HAP-1 (cell line): ENCODE data around the gene DLG4.

Experiments used
- DNase-seq, 2 experiments: peaks; one replicate each; pipeline ENCODE4 v3.0.0-alpha.2; 2016 to 2020; ENCODE audit warnings: low spot score in 2 of 2
- H3K27me3 ChIP-seq: fragments of 250-450 bp; sonication (Bioruptor Pico); 2 replicates; pipeline ENCODE4 v1.5.1; 2020; ENCODE audit warnings: low read depth, mild to moderate bottlenecking, moderate library complexity
- H3K36me3 ChIP-seq: fragments of 250-450 bp; sonication (Bioruptor Pico); replicated peaks from 2 replicates; pipeline ENCODE4 v1.5.1; 2020; ENCODE audit warnings: mild to moderate bottlenecking
- H3K4me1 ChIP-seq: fragments of 250-450 bp; sonication (Bioruptor Pico); 2 replicates; pipeline ENCODE4 v1.5.1; 2020; ENCODE audit warnings: mild to moderate bottlenecking
- H3K4me3 ChIP-seq: fragments of 250-450 bp; sonication (Bioruptor Pico); 2 replicates; pipeline ENCODE4 v1.5.1; 2020; ENCODE audit warnings: mild to moderate bottlenecking, moderate library complexity
- H3K9me3 ChIP-seq: fragments of 250-450 bp; sonication (Bioruptor Pico); 2 replicates; pipeline ENCODE4 v1.5.1; 2020; ENCODE audit warnings: mild to moderate bottlenecking, moderate library complexity
- in situ Hi-C: fragments of 300-500 bp; cut with MboI; formaldehyde crosslinking; loops from 3 replicates; pipeline ENCODE4 v1.14.3; 2020; ENCODE audit warnings: low sequenced_read_pairs, inconsistent platforms, mixed read lengths

Gene DLG4

DNA sequence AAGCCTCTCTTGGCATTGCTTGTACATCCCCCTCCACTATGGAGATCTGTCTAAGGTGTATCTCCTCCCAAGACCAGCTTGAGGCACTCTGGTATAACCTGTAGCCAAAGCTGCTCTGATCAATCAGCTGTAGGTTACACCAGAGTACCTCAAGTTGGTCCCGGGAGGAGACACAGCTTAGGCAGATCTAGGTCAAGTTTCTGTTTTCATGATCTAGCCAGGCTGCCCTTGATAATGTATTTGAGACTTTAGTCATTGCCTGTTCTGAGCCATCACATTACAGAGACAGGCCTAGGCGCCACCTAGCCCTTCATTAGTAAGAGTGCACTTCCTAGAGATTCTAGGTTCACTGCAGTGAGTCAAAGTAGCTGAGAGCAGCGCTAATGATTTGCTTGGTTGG is 71.9 kb downstream of the DLG4 start:
- DNase-seq, result no peak
- in situ Hi-C loops, result loop anchor here (25.0 kb wide), 1 partner anchor 235 kb away; no protein-coding TSS in a partner anchor
- peaks cover under 1% of the 10 kb centered on the region; the same call in 1 of the 2 replicates for H3K27me3 ChIP-seq
- no peak overlapping the region for H3K4me3 ChIP-seq
- H3K36me3 ChIP-seq, result no peaks in the 10 kb centered on the region
- no peaks in the 10 kb centered on the region for H3K9me3 ChIP-seq
- H3K4me1 ChIP-seq, result peaks cover 4% of the 10 kb centered on the region; the same call in 1 of the 2 replicates

DNA sequence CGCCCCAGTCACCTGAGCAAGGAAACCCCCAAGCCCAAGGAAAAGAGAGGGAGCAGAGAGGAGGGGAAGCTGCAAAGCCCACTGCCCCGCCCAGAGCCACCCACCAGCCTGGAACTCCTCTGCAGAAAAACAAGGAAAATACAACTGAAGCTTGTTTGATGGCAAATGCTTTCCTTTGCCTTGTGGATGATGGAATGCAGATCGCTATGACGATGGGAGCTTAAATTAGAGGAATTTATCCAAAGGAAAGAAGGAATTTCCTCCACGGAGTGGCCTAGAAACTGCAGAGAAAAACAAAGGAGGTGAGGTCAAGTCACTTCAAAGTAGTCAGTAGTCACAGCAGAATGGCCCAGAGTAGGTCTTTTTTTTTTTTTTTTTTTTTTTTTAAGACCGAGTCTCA is 73.5 kb downstream of the DLG4 start:
- DNase-seq, result peak; percentile 8 to 23
- Histone ChIP-seq H3K36me3 (no peaks in the 10 kb centered on the region), H3K27me3 (no peaks in the 10 kb centered on the region), H3K4me3 (no peak overlapping the region), H3K4me1 (peaks cover 4% of the 10 kb centered on the region; the same call in 1 of the 2 replicates), H3K9me3 (no peaks in the 10 kb centered on the region)
- in situ Hi-C loops, result loop anchor here (25.0 kb wide), 1 partner anchor 234 kb away; no protein-coding TSS in a partner anchor

DNA sequence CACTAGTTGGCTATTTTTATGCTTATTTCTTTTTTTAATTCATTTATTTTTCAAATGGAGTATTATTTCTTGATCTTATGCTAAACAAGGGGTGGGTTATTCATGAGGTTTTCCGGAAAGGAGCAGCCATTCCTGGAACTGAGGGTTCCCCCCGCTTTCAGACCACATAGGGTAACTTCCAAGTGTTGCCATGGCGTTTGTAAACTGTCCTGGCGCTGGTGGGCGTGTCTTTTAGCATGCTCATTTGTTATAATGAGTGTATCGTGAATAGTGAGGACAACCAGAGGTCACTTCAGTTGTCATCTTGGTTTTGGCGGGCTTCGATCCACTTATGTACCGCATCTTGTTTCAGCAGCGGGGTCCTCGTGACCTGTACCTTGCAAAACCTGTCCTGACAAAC is 75.4 kb downstream of the DLG4 start:
- Histone ChIP-seq H3K4me1 (peaks cover 4% of the 10 kb centered on the region; the same call in 1 of the 2 replicates), H3K4me3 (no peak overlapping the region), H3K36me3 (no peaks in the 10 kb centered on the region), H3K27me3 (no peaks in the 10 kb centered on the region), H3K9me3 (no peaks in the 10 kb centered on the region)
- peak in 1 of 2 experiments; percentile 35 for DNase-seq
- in situ Hi-C loops, result loop anchor here (25.0 kb wide), 1 partner anchor 232 kb away; no protein-coding TSS in a partner anchor

DNA sequence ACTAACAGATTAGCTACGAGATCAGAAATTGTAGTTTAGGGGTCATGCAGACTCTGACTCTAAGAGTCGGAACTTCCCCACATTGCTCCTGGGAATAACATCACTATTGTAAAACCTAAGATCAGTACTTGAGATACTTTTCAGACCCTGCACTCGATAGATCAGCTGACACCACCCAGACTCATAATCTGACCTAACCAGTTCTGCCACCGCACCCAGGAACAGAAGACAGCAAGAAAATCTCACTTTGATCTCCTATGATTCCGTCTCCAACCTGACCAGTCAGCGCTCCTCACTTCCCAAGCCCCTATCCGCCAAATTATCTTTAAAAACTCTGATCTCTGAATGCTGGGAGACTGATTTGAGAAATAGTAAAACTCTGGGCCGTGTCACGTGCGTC is 77.8 kb downstream of the DLG4 start:
- no peaks in the 10 kb centered on the region for H3K9me3 ChIP-seq
- peaks cover 3% of the 10 kb centered on the region; the same call in 1 of the 2 replicates for H3K27me3 ChIP-seq
- H3K4me3 ChIP-seq, result no peak overlapping the region
- H3K4me1 ChIP-seq, result peaks cover 4% of the 10 kb centered on the region; the same call in 1 of the 2 replicates
- no peak for DNase-seq
- H3K36me3 ChIP-seq, result no peaks in the 10 kb centered on the region
- in situ Hi-C loops, result loop anchor here (25.0 kb wide), 1 partner anchor 230 kb away; no protein-coding TSS in a partner anchor

DNA sequence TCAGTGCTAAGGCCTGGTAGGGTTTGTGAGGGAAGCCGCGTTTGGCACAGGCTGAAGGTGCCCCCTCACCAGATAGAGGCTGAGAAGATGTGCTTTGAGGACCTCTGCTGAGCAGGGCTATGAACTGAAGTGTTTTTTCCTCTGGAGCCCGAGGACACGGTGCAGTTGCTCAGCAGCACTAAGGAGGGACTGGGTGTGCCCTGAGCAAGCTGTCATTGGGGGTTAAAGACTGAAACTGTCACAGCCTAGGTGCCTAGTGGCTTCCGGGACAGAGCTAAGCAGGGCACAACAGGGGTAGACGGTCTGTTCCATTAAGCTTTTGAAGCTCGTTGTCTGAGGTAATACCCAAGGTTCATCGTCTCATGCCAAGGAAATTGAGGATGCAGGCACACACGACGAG is 80.2 kb downstream of the DLG4 start:
- H3K27me3 ChIP-seq, result peaks cover 3% of the 10 kb centered on the region; the same call in 1 of the 2 replicates
- no peak overlapping the region for H3K4me3 ChIP-seq
- peaks cover 6% of the 10 kb centered on the region for H3K4me1 ChIP-seq
- no peak for DNase-seq
- no peaks in the 10 kb centered on the region for H3K9me3 ChIP-seq
- in situ Hi-C loops, result loop anchor here (25.0 kb wide), 1 partner anchor 227 kb away; no protein-coding TSS in a partner anchor
- no peaks in the 10 kb centered on the region for H3K36me3 ChIP-seq

DNA sequence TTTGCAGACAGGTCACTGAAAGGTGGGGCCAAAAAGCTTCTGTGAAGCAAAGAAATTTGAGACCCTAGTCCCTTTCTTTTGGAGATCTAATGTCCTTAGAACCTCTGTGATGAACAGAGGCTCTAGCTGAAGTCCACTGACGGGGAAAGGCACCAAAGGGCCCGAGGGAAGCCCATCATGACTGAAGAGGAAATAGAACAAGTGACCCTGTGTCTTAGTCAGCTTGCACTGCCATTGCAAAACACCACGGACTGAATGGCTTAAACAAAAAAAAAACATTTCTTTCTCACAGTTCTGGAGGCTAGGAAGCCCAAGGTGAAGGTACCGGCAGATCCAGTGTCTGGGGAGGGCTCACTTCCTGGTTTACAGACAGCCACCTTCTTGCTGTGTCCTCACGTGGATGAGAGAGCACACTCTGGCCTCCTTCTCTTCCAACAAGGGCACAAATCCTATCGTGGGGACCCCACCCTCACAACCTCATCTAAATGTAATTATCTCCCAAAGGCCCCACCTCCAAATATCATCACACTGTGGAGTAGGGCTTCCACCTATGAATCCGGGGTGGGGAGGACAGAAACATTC is 80.7 kb downstream of the DLG4 start:
- no peaks in the 10 kb centered on the region for H3K9me3 ChIP-seq
- in situ Hi-C loops, result loop anchor here (25.0 kb wide), 1 partner anchor 227 kb away; no protein-coding TSS in a partner anchor
- peaks cover 3% of the 10 kb centered on the region; the same call in 1 of the 2 replicates for H3K27me3 ChIP-seq

DNA sequence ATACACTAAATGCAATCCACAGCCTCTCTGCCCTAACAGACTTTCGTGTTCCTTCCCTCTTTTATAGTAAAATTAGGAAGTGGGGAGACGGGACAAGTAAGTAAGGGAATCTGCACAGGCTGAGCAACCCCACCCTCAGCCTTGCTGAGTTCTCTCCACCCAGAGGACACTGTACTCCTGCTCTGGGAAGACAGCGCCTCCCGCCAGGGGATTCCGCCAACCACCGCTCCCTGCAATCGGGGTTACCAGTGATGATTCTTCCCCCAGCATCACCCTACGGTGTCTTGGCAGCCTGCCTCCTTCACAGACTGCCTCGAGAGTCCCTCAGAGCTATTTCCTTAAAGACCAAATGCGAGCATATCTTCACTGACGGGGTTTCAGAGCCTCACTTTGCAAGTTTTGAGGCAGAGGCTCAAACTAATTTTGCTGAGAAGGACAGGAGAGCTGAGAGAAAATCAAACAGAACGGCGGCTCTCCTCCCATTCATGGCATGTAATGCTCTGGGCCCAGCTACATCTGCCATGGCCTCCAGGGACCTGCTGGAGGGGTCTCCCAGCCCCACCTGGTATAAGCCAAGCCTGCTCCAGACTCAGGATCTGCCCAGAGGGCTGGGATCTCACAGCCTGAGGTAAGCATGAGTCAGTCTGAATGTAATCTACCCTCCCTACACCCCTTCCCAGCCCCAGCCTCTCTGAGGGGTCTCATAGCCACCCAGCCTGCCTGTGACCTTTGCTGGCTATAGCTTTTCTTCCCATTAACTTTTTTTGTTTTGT is 82.3 kb downstream of the DLG4 start:
- no peaks in the 10 kb centered on the region for H3K9me3 ChIP-seq
- in situ Hi-C loops, result loop anchor here (25.0 kb wide), 1 partner anchor 225 kb away; no protein-coding TSS in a partner anchor
- no peak for DNase-seq
- H3K4me1 ChIP-seq, result peaks cover 6% of the 10 kb centered on the region
- H3K4me3 ChIP-seq, result no peak overlapping the region
- H3K27me3 ChIP-seq, result peaks cover 3% of the 10 kb centered on the region; the same call in 1 of the 2 replicates
- no peaks in the 10 kb centered on the region for H3K36me3 ChIP-seq

More for the DNA sequence above, 80.7 kb downstream of the DLG4 start:
- Histone ChIP-seq H3K4me3 (no peak overlapping the region), H3K4me1 (peaks cover 6% of the 10 kb centered on the region), H3K36me3 (no peaks in the 10 kb centered on the region)
- no peak for DNase-seq
